HTERT RPE-1 (cell line): Measurements from ENCODE around the gene HERC3.

ENCODE experiments used
- in situ Hi-C: fragments of 300-500 bp; cut with MboI; formaldehyde crosslinking; loops from 4 replicates; pipeline ENCODE4 v1.14.3; 2020; ENCODE audit warnings: low sequenced_read_pairs

The HERC3 gene

DNA sequence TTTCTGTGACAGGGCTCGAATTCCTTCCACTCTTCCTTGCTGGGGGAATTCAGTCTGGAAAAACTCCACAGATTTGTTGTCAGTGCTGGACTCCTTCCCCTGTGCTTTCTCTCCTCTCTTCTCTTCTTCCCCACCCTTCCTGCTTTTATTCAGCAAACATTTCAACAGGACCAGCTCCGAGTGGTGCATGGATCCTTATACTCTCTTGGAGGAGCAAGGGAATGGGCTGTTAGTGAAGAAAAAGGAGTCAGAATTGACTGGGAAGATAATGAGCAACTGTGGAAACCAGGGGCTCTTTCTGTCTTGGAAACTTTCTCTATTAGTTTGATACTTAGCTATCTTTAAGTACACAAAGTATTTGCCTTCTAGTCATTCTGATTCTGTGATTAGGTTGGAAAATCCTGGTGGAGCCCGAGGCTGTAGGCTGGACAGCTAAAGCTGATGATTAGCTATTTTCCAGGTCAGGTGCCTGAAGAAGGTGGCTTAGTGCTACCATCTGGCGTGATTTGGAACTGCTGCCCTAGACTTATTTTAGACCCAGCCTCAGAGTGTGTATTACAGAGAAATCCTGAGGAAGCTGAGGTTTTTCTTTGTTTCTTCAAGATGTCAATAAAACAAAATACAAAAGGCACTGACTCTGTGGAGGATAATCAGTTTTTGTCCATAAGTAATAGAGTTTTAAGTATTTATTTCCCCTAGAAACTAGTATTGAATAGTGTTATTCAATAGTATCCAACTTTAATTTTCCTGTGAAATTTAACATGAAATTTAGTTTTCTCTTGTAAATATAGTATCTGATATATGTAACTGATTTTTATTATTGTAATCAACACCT is 67.0 kb downstream of the HERC3 start:
- in situ Hi-C loops: no loop called here

DNA sequence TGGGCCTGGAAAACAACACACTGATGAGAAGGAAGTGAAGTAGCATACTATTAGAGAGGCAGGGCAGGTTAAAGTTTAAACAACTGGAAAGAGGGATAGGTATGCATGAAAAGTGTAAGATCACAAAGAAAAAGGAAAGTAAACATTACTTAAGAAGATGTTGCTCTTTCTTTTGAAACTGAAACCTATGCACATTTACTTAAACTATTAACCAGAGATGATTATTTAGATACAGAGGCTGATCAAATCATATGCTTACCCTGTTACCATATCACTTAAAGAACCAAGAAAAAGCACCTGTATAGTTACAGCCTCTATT is 67.6 kb downstream of the HERC3 start:
- in situ Hi-C loops: no loop called here

DNA sequence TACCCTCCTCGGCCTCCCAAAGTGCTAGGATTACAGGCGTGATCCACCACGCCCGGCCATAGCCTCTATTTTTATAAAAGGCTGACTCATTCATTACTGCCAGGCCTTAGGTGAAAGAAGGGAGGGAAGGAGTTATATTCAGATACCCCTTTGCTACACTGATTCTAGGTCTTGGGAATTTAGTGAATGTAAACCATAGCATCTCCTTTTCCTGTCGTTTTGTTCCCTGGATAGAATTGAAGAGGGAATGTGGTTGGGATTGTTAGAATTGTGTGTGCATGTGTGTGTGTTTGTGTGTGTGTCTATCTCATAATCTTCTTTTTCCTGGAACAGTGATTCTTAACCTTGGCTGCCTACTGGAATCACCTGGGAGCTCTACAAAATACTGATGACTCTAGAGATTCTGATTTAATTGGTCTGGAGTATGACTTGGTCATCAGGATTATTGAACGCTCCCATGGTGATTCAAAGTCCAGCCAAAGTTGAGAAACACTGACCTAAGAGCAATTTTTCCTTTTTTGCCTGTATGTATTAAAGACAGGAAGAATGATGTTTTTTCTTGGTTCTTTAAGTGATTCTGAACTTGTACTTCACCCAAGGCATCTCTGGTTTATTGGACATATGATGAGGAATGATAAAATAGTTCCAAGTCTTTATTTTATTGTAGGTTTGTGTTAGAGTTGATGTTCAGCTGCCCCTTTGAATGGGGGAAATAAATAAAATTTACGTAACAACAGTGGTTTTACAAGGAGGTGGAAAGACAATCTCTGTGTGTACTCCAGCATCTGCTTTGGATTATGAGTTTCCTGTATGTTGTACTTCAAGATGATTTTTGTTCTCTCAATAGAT is 68.4 kb downstream of the HERC3 start:
- in situ Hi-C loops: no loop called here

DNA sequence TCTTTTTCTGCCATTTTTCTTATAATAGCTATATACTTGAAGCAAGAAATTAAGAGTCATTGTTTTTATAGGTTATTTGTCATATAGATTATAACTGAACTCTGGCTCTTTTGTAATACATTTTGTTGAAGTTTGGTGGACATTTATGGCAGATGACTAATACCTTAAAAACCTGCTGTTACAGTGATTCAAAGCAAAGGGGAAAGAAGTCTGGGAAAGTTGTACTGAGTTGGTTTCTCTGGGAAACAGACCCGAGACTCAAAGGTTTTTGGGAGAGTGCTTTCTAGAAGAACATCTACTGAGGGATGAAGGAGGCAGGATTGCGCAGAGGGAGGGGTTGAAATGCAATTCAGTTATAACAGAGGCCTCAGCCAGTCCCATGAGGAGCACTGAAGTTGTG is 69.5 kb downstream of the HERC3 start:
- in situ Hi-C loops: no loop called here

DNA sequence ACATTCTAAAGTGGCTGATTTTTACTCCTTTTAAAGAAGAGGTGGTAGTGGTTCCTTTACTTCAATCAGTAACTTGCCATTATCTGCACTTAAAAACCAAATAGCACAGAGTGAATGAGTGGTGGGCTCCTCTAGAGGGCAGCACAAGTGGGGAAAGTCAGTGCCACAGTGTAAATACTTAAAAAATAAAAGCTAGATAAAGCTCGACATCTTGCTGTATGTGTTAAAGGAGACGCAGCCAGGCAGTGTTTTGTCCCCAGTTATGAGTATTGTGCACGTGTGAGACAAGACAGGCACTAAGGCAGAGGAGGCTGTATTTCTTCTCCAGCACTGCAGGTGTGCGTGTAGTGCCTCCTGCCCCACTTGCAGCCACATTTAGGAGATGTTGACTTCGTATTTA is 80.7 kb downstream of the HERC3 start:
- in situ Hi-C loops: no loop called here

DNA sequence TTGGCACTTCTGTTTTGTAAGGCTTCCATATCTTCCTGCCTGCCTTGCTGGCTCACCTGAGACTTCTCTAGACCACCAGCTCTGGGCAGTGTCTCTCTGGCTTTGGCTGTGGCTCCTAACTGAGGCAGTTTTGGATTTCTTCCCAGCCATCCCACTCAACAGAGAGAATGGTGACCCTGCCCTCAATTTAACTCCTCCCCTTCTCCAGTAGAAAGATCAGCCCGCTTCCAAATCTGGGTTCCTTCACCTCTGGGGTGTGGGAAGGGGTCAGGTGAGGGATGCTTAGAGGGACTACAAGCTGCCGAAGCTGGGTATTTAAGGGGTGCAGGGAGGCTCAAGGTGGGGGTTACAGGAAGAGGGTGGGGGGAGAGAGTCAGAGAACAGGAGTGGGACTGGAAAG is 81.6 kb downstream of the HERC3 start:
- in situ Hi-C loops: no loop called here

DNA sequence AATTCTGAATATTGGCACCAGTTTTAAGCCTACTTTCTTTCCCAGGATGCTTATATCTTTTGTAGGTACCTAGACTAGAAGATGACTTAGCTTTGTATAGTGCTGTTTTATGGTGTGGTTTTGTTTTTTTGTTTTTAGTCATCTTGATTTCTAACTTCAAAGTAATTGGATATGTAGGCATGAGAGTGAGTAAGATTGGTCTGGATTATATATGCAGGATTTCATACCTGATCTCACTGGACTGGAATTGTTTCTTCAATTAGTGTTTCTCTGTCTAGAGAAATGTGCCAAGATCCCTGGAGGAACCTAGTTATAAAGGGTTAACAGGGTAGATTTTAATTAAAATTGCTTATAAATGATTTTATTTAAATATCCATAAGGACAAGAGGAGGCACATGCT is 82.3 kb downstream of the HERC3 start:
- in situ Hi-C loops: no loop called here

DNA sequence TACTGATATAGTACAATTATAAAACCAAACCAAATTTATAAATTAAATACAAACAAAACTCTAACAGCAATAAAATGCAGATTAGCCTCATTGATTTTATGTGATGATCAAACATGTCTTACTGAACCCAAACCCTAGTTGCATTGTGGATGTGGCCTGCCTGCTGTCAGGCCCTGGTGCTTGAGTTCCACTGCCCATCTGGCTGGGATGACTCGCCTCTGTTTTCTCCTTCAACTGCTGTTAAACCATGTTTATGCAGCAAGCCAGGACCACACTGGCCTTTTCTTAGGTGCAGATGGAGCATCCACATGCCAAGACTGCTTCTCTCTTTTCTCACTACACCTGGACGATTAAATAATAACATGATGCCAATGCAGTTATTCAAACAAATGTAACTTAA is 82.7 kb downstream of the HERC3 start:
- in situ Hi-C loops: no loop called here

DNA sequence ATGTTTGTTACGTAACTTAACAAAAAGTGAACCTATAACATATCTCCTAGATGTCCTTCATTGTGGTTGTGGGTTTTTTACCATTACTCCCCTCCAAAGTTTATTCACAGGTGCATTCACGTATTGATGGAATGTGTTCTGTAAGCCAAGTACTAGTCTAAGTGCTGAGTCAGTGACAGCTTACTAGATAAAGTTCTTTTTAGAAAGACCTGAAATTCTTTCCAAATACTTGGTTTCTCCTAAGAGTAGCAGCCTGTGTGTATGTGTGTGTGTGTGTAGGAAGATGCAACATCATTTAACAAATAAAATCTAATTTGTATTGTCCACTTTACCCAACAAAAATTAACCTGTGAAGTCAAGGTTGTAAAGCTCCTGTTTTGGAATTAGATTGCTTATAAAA is 83.3 kb downstream of the HERC3 start:
- in situ Hi-C loops: no loop called here

DNA sequence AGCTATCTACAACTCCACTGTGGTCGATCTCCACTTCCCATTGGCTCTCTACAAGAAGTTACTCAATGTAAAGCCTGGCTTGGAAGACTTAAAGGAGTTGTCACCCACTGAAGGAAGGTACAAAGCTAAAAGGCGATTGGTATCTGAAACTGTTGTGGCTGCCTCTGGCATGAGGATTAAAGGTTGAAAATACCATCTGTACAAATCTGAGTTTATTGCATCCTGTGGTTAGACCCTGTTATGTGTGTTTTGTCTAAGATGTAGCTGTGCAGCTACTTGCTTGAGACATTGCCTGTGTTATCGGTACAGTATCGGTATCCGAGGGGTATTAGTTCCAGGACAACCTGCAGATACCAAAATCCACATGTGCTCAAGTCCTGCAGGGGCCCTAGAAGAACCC is 88.9 kb downstream of the HERC3 start:
- in situ Hi-C loops: no loop called here

DNA sequence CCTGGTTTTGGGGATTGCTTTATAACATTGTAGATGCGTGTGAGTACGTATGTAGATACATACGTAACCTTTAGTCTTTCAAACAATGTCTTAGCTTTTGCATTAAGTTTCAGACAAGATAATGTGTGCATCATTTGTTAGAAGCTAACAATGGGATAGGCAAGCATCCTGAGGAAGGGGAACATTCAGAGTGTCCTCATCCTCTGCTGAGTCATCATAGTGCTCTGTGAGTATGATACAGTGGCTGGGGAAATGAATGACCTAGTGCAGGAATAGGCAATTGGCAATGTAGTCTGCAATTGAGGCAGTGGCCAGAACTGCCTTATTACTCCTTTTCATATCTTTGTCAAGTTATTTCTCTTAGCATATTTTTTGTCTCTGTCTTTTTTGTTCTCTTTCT is 98.1 kb downstream of the HERC3 start:
- in situ Hi-C loops: no loop called here

DNA sequence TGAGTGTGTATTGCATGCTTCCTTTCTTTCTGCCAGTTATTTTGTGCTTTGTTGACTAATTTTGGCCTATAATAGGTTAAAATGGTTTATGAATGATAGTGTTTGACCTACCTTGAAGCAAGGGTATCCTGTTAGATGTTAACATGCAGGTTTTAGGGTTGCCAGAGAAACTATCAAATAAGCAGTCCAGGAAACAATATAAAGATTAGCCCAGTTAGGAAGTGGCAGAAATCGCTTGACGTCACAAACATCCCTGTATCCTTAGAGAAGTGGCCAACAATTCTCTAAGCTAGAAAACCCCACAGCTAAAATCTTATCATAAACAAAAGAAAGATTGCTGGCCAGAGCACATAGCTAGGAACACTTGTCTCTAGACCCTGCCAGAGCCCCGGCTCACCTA is 101.5 kb downstream of the HERC3 start:
- in situ Hi-C loops: no loop called here

DNA sequence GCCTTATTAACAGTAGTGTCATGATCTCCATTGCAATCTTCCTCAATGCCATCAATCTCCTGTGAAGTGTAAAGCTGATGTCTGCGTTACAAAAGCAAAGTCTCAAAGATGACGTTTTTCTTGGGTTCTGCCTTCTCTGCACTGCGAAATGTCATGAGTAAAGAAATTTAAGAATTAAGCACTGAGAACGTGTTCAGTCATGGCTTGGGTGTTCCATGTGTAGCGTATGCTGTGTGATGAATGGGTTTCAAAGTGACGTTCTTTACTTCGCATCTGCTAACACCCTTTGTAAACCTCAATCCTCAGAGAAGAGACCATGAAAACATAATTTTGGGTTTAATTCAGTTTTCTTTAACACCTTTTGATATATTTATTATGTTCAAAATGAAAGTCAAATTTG is 104.3 kb downstream of the HERC3 start:
- in situ Hi-C loops: no loop called here

DNA sequence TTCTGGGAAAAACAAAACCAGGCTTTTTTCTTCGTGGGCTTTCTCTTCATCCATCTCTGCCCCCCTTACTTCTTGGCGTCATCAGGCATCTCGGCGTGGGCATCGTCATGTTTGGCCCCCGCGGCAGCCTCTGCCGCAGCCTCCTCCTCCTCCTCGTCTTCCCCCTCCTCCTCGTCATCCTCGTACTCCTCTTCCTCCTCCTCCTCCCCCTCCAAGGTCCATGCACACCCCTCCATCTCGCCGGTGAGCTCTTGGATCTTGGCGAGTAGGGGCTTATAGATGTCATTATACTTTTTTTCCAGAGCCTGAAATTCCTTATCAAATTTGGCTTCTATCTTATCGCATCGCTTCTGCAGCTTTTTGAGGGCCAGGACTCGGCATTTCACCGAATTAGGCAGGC is 104.9 kb downstream of the HERC3 start:
- in situ Hi-C loops: no loop called here

DNA sequence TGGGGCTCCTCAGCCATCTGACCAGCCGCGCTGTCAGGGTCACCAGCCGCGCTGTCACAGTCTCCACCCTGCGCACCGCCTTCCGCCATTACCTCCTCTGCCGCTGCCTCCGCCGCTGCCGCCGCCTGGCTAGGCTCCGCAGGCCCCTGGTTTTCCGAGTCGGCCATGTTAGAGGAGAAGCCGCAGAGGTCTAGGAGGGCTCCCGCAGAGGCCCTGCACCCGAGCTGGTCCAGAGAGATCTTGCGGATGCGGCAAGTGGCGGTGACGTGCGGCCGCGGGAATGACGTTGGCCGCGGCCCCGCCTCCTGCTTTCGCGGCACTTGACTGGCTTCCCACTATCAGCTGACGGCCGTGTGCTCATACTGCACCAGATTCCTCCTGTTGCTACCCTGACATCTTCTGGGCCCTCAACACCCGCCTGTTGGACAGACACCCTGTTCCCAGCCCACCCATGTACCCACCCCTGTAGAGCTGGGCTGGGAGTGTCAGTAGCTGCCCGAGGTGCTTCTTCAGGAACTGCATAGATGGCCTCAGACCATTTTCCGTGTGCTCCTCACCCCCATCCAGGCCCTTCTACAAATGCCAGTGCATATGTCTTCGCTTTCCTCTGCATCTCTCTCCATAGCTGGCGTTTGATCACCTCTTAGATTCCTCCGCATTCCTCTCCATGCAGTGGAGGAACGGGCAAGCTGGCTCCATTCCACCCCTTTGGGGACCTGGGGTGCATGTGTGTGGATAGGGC is 105.5 kb downstream of the HERC3 start, which contains the start of gene NAP1L5:
Gene NAP1L5, minus strand, starts transcription at position 242 of the 742 bp plus-strand sequence. Its CDS starts 75 bp downstream, at position 167.
- in situ Hi-C loops: no loop called here

DNA sequence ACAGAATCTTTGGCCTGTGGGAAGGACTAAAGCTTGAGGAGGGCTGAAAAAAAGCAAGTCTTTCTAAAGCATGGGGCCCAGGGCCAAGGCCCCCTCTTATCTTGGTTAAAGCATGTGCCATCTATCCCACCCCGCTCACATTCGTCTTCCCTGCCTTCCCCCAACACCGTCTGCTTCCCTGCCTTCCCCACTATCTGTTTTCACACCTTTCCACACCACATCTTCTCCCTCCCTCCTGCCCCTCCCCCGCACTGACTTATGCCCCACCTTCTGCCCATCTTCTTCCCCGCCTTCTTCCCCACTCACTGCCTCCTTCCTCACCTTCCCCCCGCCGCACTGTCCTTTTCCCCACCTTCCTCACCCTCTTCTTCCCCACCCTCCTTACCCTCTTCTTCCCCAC is 106.2 kb downstream of the HERC3 start:
- in situ Hi-C loops: no loop called here

DNA sequence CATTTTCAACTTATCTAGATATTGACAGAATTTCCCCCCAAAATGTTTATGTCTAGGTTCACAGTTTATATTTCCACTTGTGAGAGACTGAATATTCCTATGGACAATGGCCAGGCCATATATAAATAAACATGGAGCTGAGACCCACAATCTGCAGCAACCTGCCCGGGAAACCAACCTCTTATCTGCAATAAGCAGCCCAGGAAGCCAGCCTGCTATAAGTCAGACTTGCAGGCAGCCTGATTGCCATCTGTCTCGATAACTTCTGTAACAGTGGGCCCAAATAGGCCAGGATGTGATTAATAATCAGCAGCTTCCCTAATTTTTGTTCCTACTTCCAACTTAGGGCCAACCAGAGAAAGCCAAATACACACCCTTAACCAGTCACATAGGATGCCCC is 110.5 kb downstream of the HERC3 start:
- in situ Hi-C loops: no loop called here

DNA sequence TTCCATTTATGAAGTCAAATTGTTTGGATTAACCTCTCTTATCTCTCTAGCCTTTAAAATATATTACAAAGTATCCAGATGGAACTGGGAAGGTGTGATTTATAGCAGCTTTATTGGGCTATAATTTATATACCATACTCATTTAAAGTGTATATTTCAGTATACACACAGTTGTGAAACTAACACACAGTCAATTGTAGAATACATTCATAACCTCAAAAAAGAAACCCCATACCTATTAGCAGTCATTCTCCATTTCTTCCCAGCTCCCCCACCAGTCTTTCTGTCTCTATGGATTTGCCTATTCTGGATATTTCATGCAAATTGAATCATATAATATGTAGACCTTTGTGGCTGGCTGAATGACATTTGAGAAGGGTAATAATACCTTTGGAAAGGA is 112.9 kb downstream of the HERC3 start:
- in situ Hi-C loops: no loop called here

DNA sequence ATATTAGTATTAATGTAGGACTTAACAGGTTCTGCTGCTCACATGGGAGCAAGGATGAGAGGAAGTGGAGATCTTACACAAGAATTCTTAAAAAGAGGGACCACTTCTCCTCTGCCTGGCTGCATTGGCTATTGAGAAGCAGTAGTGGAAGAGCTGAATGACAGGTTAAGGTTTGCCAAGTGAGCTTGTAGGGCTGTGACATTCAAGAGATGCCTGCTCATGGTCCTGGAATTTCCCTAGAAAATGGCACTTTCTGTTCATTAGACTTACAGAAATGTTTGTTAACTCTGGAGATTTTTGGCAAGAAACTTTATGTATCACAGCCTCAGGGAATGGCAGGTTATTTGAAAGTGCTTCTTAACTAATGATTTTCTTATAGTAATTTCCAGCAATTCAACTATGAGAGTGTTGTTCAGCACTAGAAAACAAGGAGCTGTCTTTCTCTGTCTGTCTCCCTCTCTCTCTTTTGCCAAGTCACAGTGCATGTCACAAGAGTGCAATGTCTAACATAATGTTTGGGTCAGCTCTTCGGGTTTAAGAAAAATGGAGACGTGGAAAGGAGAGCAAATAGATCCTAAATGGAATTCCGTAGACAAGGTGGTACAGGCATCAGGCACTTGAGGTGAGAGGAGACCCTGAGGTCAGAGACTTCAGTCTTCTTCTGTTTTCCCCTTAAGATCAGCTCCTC is 113.7 kb downstream of the HERC3 start:
- in situ Hi-C loops: no loop called here

DNA sequence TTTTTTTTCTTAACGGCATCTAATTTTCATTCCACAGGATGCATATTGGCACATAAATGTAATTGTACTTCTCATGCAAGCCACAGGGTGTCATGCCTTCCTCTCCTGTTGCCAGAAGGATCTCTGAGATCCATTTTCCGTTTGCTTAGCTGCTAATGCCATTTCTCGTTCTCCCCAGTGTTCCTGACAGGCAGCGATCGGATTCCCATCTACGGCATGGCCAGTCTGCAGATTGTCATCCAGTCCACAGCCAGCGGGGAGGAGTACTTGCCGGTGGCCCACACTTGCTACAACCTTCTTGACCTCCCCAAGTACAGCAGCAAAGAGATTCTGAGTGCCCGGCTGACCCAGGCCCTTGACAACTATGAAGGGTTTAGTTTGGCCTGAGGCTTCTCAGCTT is 114.3 kb downstream of the HERC3 start:
- in situ Hi-C loops: no loop called here

DNA sequence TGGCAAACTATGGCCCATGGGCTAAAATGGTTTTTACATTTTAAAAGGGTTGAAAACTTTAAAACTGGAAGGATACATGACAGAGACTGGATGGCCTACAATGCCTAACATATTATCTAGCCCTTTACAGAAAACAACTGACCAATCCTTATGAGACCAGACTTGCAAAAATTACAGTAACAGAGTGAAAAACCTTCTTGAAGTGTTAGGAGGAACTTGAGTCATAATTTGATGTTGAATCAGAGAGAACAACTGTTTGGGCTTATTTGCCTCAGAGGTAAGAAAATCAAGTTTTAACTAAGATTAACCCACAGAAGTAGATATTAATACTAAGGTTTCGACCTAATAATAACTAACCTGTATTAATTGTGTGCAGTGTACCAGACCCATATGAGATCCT is 117.7 kb downstream of the HERC3 start:
- in situ Hi-C loops: no loop called here
